ENCODE measurements around the gene D2HGDH.
"Not testable (repeated sequence)": the region's sequence is repeated elsewhere in the genome, so short reads cannot be mapped to it uniquely, and the experiment has no call there.

D2HGDH gene

GRCh38 chr2:241794250-241794823 is 59.9 kb downstream of the D2HGDH start:
- DNase-seq (ENCODE audit: low read depth): no peak

GRCh38 chr2:241795021-241795999 is 60.9 kb downstream of the D2HGDH start:
- no peak for DNase-seq (ENCODE audit: low read depth)

- DNase-seq (ENCODE audit: low read depth): no peak
Observed at GRCh38 chr2:241796209-241796608, 61.8 kb downstream of the D2HGDH start.

GRCh38 chr2:241796610-241797138 is 62.2 kb downstream of the D2HGDH start:
- DNase-seq (ENCODE audit: low read depth): no peak

GRCh38 chr2:241797441-241798080 is 63.1 kb downstream of the D2HGDH start:
- no peak for DNase-seq (ENCODE audit: low read depth)

- no peak for DNase-seq (ENCODE audit: low read depth)
Observed at GRCh38 chr2:241798081-241798630, 63.7 kb downstream of the D2HGDH start.

GRCh38 chr2:241798631-241799521 is 64.4 kb downstream of the D2HGDH start:
- DNase-seq (ENCODE audit: low read depth): no peak

GRCh38 chr2:241799522-241800197 is 65.2 kb downstream of the D2HGDH start:
- DNase-seq (ENCODE audit: low read depth): no peak

GRCh38 chr2:241800198-241800903 is 65.9 kb downstream of the D2HGDH start:
- DNase-seq (ENCODE audit: low read depth): not testable (repeated sequence)

GRCh38 chr2:241801611-241802420 is 67.4 kb downstream of the D2HGDH start:
- DNase-seq (ENCODE audit: low read depth): no peak

- no peak for DNase-seq (ENCODE audit: low read depth)
Observed at GRCh38 chr2:241802421-241803318, 68.2 kb downstream of the D2HGDH start.

- DNase-seq (ENCODE audit: low read depth): peak; percentile 55
Observed at GRCh38 chr2:241803387-241804325, 69.2 kb downstream of the D2HGDH start.

GRCh38 chr2:241804326-241805229 is 70.1 kb downstream of the D2HGDH start:
- DNase-seq (ENCODE audit: low read depth): peak; percentile 12

GRCh38 chr2:241806217-241806616 is 71.8 kb downstream of the D2HGDH start:
- not testable (repeated sequence) for DNase-seq (ENCODE audit: low read depth)

GRCh38 chr2:241808051-241808720 is 73.8 kb downstream of the D2HGDH start:
- no peak for DNase-seq (ENCODE audit: low read depth)
